Gastrocnemius medialis (tissue), 4 donors: ENCODE results near the gene TCF4. TPM values are rescaled to one million over a fixed set of nuclear protein-coding genes. Genes with fewer than 3 reads are reported as not detected.

Source experiments
- ATAC-seq, 2 donors: fragments of 150-250 bp; one replicate each; pipeline ENCODE4 v1.9.1; 2016
- DNase-seq, 2 donors: peaks; one replicate each; pipeline ENCODE4 v3.0.0-alpha.2; 2019
- H3K27ac ChIP-seq, 4 donors: fragments of 200-600 bp; sonication (generic); 1 replicate in 1 of 4; 2 replicates in 3 of 4; pipeline ENCODE4 v1.5.1; 2016 to 2018; ENCODE audit warnings: mild to moderate bottlenecking in 2 of 4, moderate library complexity in 1 of 4
- H3K27me3 ChIP-seq, 3 donors: fragments of 200-600 bp; sonication (generic) in 2 of 3; 1 replicate in 1 of 3; 2 replicates in 2 of 3; pipeline versions ENCODE4 v1.5.1 to v1.6.0; 2016 to 2019; ENCODE audit warnings: mild to moderate bottlenecking in 1 of 3, moderate library complexity in 1 of 3
- H3K36me3 ChIP-seq, 2 donors: fragments of 200-600 bp; sonication (generic) in 1 of 2; one replicate each; pipeline ENCODE4 v1.5.1; 2017 to 2018
- H3K4me1 ChIP-seq, 2 donors: fragments of 200-600 bp; sonication (generic) in 1 of 2; one replicate each; pipeline ENCODE4 v1.5.1; 2016 to 2017; ENCODE audit warnings: mild to moderate bottlenecking in 2 of 2
- H3K4me3 ChIP-seq, 4 donors: fragments of 200-600 bp; sonication (generic) in 3 of 4; 1 replicate in 1 of 4; 2 replicates in 3 of 4; pipeline ENCODE4 v1.5.1; 2016 to 2019; ENCODE audit warnings: mild to moderate bottlenecking in 2 of 4
- H3K9me3 ChIP-seq, 3 donors: fragments of 200-600 bp; sonication (generic) in 2 of 3; 1 replicate in 1 of 3; 2 replicates in 2 of 3; pipeline ENCODE4 v1.5.1; 2016 to 2019
- CTCF ChIP-seq, 5 experiments: fragments of 450-650 bp in 3 of 5; fragments of 200-600 bp in 2 of 5; sonication (generic) in 2 of 5; IDR thresholded peaks in 4 of 5; conservative IDR thresholded peaks in 1 of 5; 1 replicate in 4 of 5; 2 replicates in 1 of 5; pipeline ENCODE4 v1.5.1; 2016 to 2019; ENCODE audit warnings: antibody characterized with exemption in 5 of 5, mild to moderate bottlenecking in 3 of 5, moderate library complexity in 3 of 5
- POLR2A ChIP-seq, 2 donors: fragments of 450-650 bp; IDR thresholded peaks; one replicate each; pipeline ENCODE4 v1.6.1; 2017; ENCODE audit warnings: antibody characterized with exemption in 2 of 2, mild to moderate bottlenecking in 2 of 2, moderate library complexity in 2 of 2
- in situ Hi-C, 4 donors: fragments of 200-750 bp; cut with MboI; loops; one replicate each; pipeline versions ENCODE4 v1.15.0 to v1.8.0; 2017; ENCODE audit warnings: low sequenced_read_pairs in 4 of 4
- intact Hi-C: fragments of 100-400 bp; cut with DNase I; formaldehyde crosslinking; loops from one replicate; pipeline ENCODE4 v1.15.1; 2023; ENCODE audit warnings: low total_unique reads
- total RNA-seq, 4 donors: library from RNA; depleted of rRNA; stranded (reverse); fragments of >200 nt; gene quantifications; one replicate each; pipeline versions ENCODE4 v1.1.0 to v1.2.3, GENCODE V29; 2016

Gene TCF4
- total RNA-seq, 4 donors from 2014 or later: 40.3 to 60.6 (median 53.6) TPM

DNA sequence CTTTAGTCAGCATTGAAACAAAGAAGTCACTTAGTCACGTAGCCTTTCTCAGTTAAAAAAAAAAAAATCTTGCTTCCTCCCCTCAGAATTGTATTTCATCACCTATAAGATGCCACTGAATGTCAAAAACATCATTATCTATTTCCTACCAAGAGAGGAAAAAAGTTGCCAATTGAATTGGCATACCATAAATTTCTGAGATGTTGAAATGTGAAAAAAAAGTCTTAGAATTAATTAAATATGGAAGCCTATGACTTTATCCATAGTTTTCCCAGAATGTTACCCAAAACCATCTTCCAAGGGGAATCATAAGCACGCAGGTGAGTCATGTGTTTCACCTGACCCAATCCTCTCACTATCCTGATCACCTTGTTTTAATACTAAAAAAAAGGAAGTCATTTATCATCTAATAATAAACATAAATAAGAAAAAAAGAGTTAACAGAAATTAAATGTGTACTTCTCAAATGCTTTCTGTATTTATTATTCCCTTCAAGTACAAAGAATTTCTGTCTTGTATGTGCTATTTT lies 205.7 kb downstream of the TCF4 start:
- DNase-seq: no peak
- no peaks in the 10 kb centered on the region for H3K9me3 ChIP-seq
- no peak overlapping the region for H3K4me3 ChIP-seq
- H3K4me1 ChIP-seq: peaks cover 6 to 25% of the 10 kb centered on the region in 2 donors
- no peak for ATAC-seq
- H3K27ac ChIP-seq: no peak overlapping the region
- no peaks in the 10 kb centered on the region for H3K36me3 ChIP-seq
- intact Hi-C loops: no loop called here
- no peak for TF ChIP-seq CTCF (IDR thresholded peaks at IDR 0.05 in 4 of 5, conservative IDR thresholded peaks at IDR 0.05 in 1 of 5)
- TF ChIP-seq POLR2A (IDR thresholded peaks at IDR 0.05): no peak
- in situ Hi-C loops: no loop called here
- no peaks in the 10 kb centered on the region for H3K27me3 ChIP-seq

DNA sequence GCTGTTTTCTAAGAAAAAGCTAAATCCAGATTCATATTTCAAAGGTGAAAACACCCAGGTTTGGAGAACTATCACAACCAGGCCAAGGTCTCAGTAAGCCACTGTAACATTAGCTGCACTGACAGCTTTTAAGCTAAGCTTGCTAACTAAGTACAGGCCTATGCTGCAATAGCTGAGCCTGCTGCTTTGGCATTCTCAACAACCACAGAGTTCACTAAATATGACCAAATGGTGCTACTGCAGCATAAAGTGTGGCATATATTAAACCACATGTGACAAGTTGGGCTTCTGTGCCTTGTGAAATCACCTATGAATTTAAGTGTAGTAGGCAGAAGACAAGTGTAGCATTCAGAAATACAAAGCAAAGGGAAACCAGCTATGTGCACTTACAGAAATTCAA lies 206.7 kb downstream of the TCF4 start:
- ATAC-seq (peak; percentile 72 to 90), DNase-seq (peak in 1 of 2 donors; percentile 28)
- in situ Hi-C loops: no loop called here
- Histone ChIP-seq H3K36me3 (no peaks in the 10 kb centered on the region), H3K27ac (no peak overlapping the region), H3K9me3 (no peaks in the 10 kb centered on the region), H3K27me3 (no peaks in the 10 kb centered on the region), H3K4me1 (peaks cover 6 to 15% of the 10 kb centered on the region in 2 donors), H3K4me3 (no peak overlapping the region)
- no peak for TF ChIP-seq POLR2A (IDR thresholded peaks at IDR 0.05)
- TF ChIP-seq CTCF (IDR thresholded peaks at IDR 0.05 in 4 of 5, conservative IDR thresholded peaks at IDR 0.05 in 1 of 5): no peak
- intact Hi-C loops: no loop called here

DNA sequence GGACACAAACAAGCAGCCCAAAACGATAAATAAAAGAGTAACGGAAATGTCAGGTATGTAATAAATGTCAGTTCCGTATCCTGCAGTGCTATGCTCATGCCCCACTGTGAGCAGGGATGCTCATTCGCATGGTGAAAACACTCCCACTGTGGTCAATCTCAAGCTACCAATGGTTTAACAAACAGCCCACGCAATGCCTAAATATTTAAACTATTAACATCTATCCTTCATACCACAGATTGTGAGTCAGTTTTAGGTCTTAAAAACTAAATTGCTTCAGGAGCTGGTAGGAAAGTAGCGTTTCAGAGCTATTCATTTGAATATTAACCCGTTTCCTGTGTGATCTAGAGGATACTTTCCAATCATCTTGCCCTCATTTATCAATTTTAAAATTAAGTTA lies 207.4 kb downstream of the TCF4 start:
- in situ Hi-C loops: no loop called here
- H3K36me3 ChIP-seq: no peaks in the 10 kb centered on the region
- ATAC-seq (no peak), DNase-seq (no peak)
- intact Hi-C loops: no loop called here
- H3K4me1 ChIP-seq: peaks cover 6 to 11% of the 10 kb centered on the region in 2 donors
- TF ChIP-seq POLR2A (IDR thresholded peaks at IDR 0.05) (no peak), CTCF (IDR thresholded peaks at IDR 0.05 in 4 of 5, conservative IDR thresholded peaks at IDR 0.05 in 1 of 5) (no peak)
- H3K4me3 ChIP-seq: no peak overlapping the region
- no peak overlapping the region for H3K27ac ChIP-seq
- H3K27me3 ChIP-seq: no peaks in the 10 kb centered on the region
- no peaks in the 10 kb centered on the region for H3K9me3 ChIP-seq

GRCh38 chr18:55376387-55376786 lies 211.6 kb downstream of the TCF4 start:
- Histone ChIP-seq H3K27me3 (no peaks in the 10 kb centered on the region), H3K4me3 (no peak overlapping the region), H3K27ac (no peak overlapping the region), H3K9me3 (no peaks in the 10 kb centered on the region), H3K36me3 (no peaks in the 10 kb centered on the region), H3K4me1 (peaks cover 4 to 9% of the 10 kb centered on the region in 2 donors)
- DNase-seq (no peak), ATAC-seq (no peak)
- intact Hi-C loops (no loop called here), in situ Hi-C loops (no loop called here)
- no peak for TF ChIP-seq CTCF (IDR thresholded peaks at IDR 0.05 in 4 of 5, conservative IDR thresholded peaks at IDR 0.05 in 1 of 5)
- TF ChIP-seq POLR2A (IDR thresholded peaks at IDR 0.05): no peak

DNA sequence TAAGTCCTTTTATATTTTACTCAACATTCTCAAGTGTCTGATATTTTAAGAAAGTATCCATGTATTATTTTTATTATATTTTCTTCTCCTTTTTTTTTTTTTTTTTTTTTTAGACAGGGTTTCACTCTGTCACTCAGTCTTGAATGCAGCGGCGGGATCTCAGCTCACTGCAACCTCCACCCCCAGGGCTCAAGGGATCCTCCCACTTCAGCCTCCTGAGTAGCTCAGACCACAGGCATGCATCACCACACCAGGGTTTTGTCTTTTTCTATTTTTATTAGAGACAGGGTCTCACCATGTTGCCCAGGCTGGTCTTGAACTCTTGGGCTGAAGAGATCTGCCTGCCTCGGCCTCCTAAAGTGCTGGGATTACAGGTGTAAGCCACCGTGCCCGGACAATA lies 212.1 kb downstream of the TCF4 start:
- ATAC-seq (no peak), DNase-seq (no peak)
- peaks cover 0 to 6% of the 10 kb centered on the region in 2 donors for H3K4me1 ChIP-seq
- H3K27ac ChIP-seq: no peak overlapping the region
- intact Hi-C loops (no loop called here), in situ Hi-C loops (no loop called here)
- H3K27me3 ChIP-seq: no peaks in the 10 kb centered on the region
- H3K4me3 ChIP-seq: no peak overlapping the region
- TF ChIP-seq CTCF (IDR thresholded peaks at IDR 0.05 in 4 of 5, conservative IDR thresholded peaks at IDR 0.05 in 1 of 5) (no peak), POLR2A (IDR thresholded peaks at IDR 0.05) (no peak)
- H3K36me3 ChIP-seq: no peaks in the 10 kb centered on the region
- H3K9me3 ChIP-seq: no peaks in the 10 kb centered on the region
